ENCODE results near the gene ADD3.

DNA sequence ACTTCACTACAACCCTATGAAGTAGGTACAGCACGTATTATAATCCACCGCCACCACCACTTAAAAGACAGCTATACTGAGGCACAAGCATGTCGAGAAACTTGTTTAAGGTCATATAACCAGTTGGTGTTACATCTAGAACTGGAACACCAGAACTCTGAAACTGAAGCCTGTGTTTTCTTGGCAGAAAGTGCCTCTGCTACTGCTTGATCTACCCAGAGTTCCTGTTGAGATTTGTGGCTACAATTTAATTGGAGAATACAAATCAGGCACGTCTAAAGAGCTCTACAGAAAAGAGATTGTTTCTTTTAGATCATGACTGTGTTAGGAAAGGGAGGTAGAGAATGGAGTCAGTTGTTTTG lies 4.3 kb upstream of the ADD3 start:
- no peak for TF ChIP-seq CTCF (IDR thresholded peaks at IDR 0.05)
- TF ChIP-seq POLR2AphosphoS5 (IDR thresholded peaks at IDR 0.05; ENCODE audit: low read depth, low read length), result no peak
- TF ChIP-seq SIN3A (IDR thresholded peaks at IDR 0.05; ENCODE audit: borderline replicate concordance, insufficient read depth, low read depth, low read length), result no peak
- no peak for TF ChIP-seq REST (IDR thresholded peaks at IDR 0.05; ENCODE audit: insufficient read depth in 1 of 2, low read depth in 2 of 2, low read length in 1 of 2)

Data from Panc1 (cell line).